Type B pancreatic cell (in vitro differentiated cells): ENCODE data around the gene FAF1. TPM values are rescaled to one million over a fixed set of nuclear protein-coding genes. Genes with fewer than 3 reads are reported as not detected.

Experiments used
- DNase-seq: peaks from one replicate; pipeline ENCODE4 v3.0.0; 2021; ENCODE audit warnings: mixed read lengths; ENCODE audit not compliant: unreplicated experiment; ENCODE audit errors: extremely low spot score
- H3K27ac Mint-ChIP-seq: 2 replicates; pipeline ENCODE4 v1.8.0; 2021; ENCODE audit warnings: mild to moderate bottlenecking, mixed read lengths
- H3K27me3 Mint-ChIP-seq: 2 replicates; pipeline ENCODE4 v1.8.0; 2021; ENCODE audit warnings: mixed read lengths
- H3K36me3 Mint-ChIP-seq: 2 replicates; pipeline ENCODE4 v1.8.0; 2021; ENCODE audit warnings: mixed read lengths
- H3K4me1 Mint-ChIP-seq: one replicate; pipeline ENCODE4 v1.8.0; 2021; ENCODE audit warnings: mixed read lengths; ENCODE audit not compliant: unreplicated experiment
- H3K4me3 Mint-ChIP-seq: 2 replicates; pipeline ENCODE4 v1.8.0; 2021; ENCODE audit warnings: mild to moderate bottlenecking, mixed read lengths
- H3K9me3 Mint-ChIP-seq: 2 replicates; pipeline ENCODE4 v1.8.0; 2021; ENCODE audit warnings: mixed read lengths
- CTCF ChIP-seq: fragments of 200-600 bp; sonication (generic); conservative IDR thresholded peaks from 2 replicates; pipeline ENCODE4 v1.5.0; 2021; ENCODE audit warnings: antibody characterized with exemption, mild to moderate bottlenecking
- total RNA-seq: library from RNA; stranded (reverse); gene quantifications from 2 replicates; pipeline ENCODE4 v1.2.1, GENCODE V29; 2021; ENCODE audit warnings: low replicate concordance

FAF1 gene
- total RNA-seq, 1 donor from 2014 or later = 49.9 TPM

DNA sequence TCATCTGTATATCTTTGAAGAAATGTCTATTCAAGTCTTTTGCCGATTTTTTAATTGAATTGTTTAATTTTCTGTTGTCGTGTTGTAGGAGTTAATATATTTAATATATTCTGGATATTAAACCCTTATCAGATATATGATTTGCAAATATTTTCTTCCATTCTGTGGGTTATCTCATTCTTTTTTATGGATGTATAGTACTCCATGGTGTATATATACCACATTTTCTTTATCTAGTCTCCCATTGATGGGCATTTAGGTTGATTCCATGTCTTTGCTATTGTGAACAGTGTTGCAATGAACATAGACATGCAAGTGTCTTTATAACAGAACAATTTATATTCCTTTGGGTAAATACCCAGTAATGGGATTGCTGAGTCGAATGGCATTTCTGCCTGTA, 436.5 kb downstream of the FAF1 start:
- DNase-seq = no peak
- no peak for TF ChIP-seq CTCF
- H3K4me3 Mint-ChIP-seq = no peak overlapping the region
- no peak overlapping the region for H3K27ac Mint-ChIP-seq
- H3K4me1 Mint-ChIP-seq = no peaks in the 10 kb centered on the region
- no peaks in the 10 kb centered on the region for H3K9me3 Mint-ChIP-seq
- H3K36me3 Mint-ChIP-seq = peaks cover 20% of the 10 kb centered on the region
- H3K27me3 Mint-ChIP-seq = peaks cover 9% of the 10 kb centered on the region

DNA sequence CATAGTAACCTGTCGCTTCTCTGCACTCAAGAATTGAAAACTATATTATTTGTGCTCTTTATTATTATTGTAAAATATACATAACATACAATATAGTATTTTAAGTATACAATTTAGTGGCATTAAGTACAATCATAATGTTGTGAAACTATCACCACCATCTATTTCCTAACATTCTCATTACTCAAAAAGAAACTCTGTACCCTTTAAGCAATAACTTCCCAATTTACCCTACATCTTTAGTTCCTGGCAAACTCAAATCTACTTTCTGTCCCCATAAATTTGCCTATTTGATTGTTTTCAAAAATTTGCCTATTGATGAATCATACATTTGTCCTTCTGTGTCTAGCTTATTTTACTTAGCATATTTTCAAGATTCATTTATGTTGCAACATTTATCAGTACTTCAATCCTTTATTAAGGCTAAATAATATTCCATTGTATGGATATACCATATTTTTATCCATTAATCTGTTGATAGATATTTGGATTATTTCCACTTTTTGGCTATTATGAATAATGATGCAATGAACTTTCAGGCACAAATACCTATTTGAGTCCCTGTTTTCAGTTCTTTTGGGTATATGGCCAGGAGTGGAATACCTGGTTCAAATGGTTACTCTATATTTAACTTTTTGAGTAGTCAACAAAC, 437.2 kb downstream of the FAF1 start:
- H3K4me3 Mint-ChIP-seq = no peak overlapping the region
- no peaks in the 10 kb centered on the region for H3K9me3 Mint-ChIP-seq
- H3K27me3 Mint-ChIP-seq = peaks cover 11% of the 10 kb centered on the region
- TF ChIP-seq CTCF = no peak
- no peak for DNase-seq
- H3K36me3 Mint-ChIP-seq = peaks cover 20% of the 10 kb centered on the region
- no peaks in the 10 kb centered on the region for H3K4me1 Mint-ChIP-seq
- H3K27ac Mint-ChIP-seq = no peak overlapping the region

- Mint-ChIP-seq H3K4me1 (no peaks in the 10 kb centered on the region), H3K36me3 (peaks cover 15% of the 10 kb centered on the region), H3K9me3 (no peaks in the 10 kb centered on the region), H3K27ac (no peak overlapping the region), H3K27me3 (peaks cover 8% of the 10 kb centered on the region), H3K4me3 (no peak overlapping the region)
- no peak for TF ChIP-seq CTCF
- no peak for DNase-seq
Observed at GRCh38 chr1:50521703-50522102, 438.4 kb downstream of the FAF1 start.

GRCh38 chr1:50517488-50517887, 442.6 kb downstream of the FAF1 start:
- H3K4me3 Mint-ChIP-seq = no peak overlapping the region
- H3K27ac Mint-ChIP-seq = no peak overlapping the region
- H3K27me3 Mint-ChIP-seq = peaks cover 8% of the 10 kb centered on the region
- no peak for DNase-seq
- TF ChIP-seq CTCF = no peak
- peaks cover 4% of the 10 kb centered on the region for H3K9me3 Mint-ChIP-seq
- H3K4me1 Mint-ChIP-seq = no peaks in the 10 kb centered on the region
- peaks cover 13% of the 10 kb centered on the region for H3K36me3 Mint-ChIP-seq

- Mint-ChIP-seq H3K27ac (no peak overlapping the region), H3K36me3 (peaks cover 23% of the 10 kb centered on the region), H3K4me1 (no peaks in the 10 kb centered on the region), H3K4me3 (no peak overlapping the region), H3K9me3 (peaks cover 11% of the 10 kb centered on the region), H3K27me3 (peaks cover 3% of the 10 kb centered on the region)
- DNase-seq = no peak
- TF ChIP-seq CTCF = no peak
Observed at GRCh38 chr1:50516056-50516455, 444.0 kb downstream of the FAF1 start.
